Tibial artery (tissue), 4 donors: ENCODE results near the gene IRF2BPL.
A peak's percentile ranks its signal among the peaks of the same experiment; 100 is the strongest.

ENCODE experiments used
- DNase-seq, 2 donors: peaks; one replicate each; pipeline ENCODE4 v3.0.0-alpha.2; 2019
- H3K27ac ChIP-seq, 2 donors: fragments of 200-600 bp; sonication (generic) in 1 of 2; 1 replicate in 1 of 2; 2 replicates in 1 of 2; pipeline ENCODE4 v1.5.1; 2018 to 2019; ENCODE audit warnings: mild to moderate bottlenecking in 1 of 2
- H3K27me3 ChIP-seq, 2 donors: fragments of 200-600 bp; sonication (generic) in 1 of 2; one replicate each; pipeline versions ENCODE4 v1.5.1 to v1.6.0; 2016 to 2019
- H3K36me3 ChIP-seq, 3 donors: fragments of 200-600 bp; sonication (generic) in 2 of 3; one replicate each; pipeline ENCODE4 v1.5.1; 2016 to 2019; ENCODE audit warnings: mild to moderate bottlenecking in 2 of 3
- H3K4me1 ChIP-seq, 4 donors: fragments of 200-600 bp; sonication (generic) in 2 of 4; 1 replicate in 3 of 4; 2 replicates in 1 of 4; pipeline ENCODE4 v1.5.1; 2016 to 2019
- H3K4me3 ChIP-seq, 2 donors: fragments of 200-600 bp; sonication (generic) in 1 of 2; 1 replicate in 1 of 2; 2 replicates in 1 of 2; pipeline ENCODE4 v1.5.1; 2018 to 2019; ENCODE audit warnings: mild to moderate bottlenecking in 2 of 2
- H3K9me3 ChIP-seq, 3 donors: fragments of 200-600 bp; sonication (generic) in 1 of 3; one replicate each; pipeline ENCODE4 v1.5.1; 2016 to 2019
- CTCF ChIP-seq, 2 experiments: fragments of 200-600 bp in 1 of 2; fragments of 450-650 bp in 1 of 2; IDR thresholded peaks; one replicate each; pipeline ENCODE4 v1.5.1; 2017 to 2019; ENCODE audit warnings: antibody characterized with exemption in 2 of 2, mild to moderate bottlenecking in 1 of 2, moderate library complexity in 1 of 2
- intact Hi-C: fragments of 100-400 bp; cut with DNase I; formaldehyde crosslinking; loops from one replicate; pipeline ENCODE4 v1.15.0; 2023; ENCODE audit warnings: low total_unique reads

The IRF2BPL gene

GRCh38 chr14:77002335-77002734 lies 26.2 kb downstream of the IRF2BPL start:
- Histone ChIP-seq H3K4me3 (no peak overlapping the region), H3K9me3 (no peaks in the 10 kb centered on the region), H3K27ac (no peak overlapping the region), H3K27me3 (no peaks in the 10 kb centered on the region), H3K4me1 (peaks cover 0 to 47% (median 35%) of the 10 kb centered on the region in 4 donors), H3K36me3 (no peaks in the 10 kb centered on the region)
- intact Hi-C loops: no loop called here
- TF ChIP-seq CTCF (IDR thresholded peaks at IDR 0.05): no peak
- no peak for DNase-seq

GRCh38 chr14:77000340-77001270 lies 27.9 kb downstream of the IRF2BPL start:
- intact Hi-C loops: no loop called here
- Histone ChIP-seq H3K27me3 (no peaks in the 10 kb centered on the region), H3K36me3 (no peaks in the 10 kb centered on the region), H3K27ac (peak overlapping the region; percentile 34 to 54), H3K4me1 (peaks cover 0 to 32% (median 21%) of the 10 kb centered on the region in 4 donors), H3K4me3 (peak overlapping the region; percentile 29 to 38), H3K9me3 (no peaks in the 10 kb centered on the region)
- no peak for TF ChIP-seq CTCF (IDR thresholded peaks at IDR 0.05)
- peak; percentile 35 to 80 for DNase-seq

- Histone ChIP-seq H3K4me3 (no peak overlapping the region), H3K27me3 (no peaks in the 10 kb centered on the region)
- no peak for DNase-seq
Measured at GRCh38 chr14:76998910-76999309, 29.6 kb downstream of the IRF2BPL start.

GRCh38 chr14:76997257-76997970 lies 31.1 kb downstream of the IRF2BPL start:
- Histone ChIP-seq H3K36me3 (no peaks in the 10 kb centered on the region), H3K27ac (no peak overlapping the region), H3K9me3 (no peaks in the 10 kb centered on the region), H3K27me3 (no peaks in the 10 kb centered on the region), H3K4me3 (no peak overlapping the region), H3K4me1 (peaks cover 0 to 22% (median 11%) of the 10 kb centered on the region in 4 donors)
- intact Hi-C loops: no loop called here
- no peak for DNase-seq
- no peak for TF ChIP-seq CTCF (IDR thresholded peaks at IDR 0.05)

More at GRCh38 chr14:76998910-76999309, 29.6 kb downstream of the IRF2BPL start:
- no peak overlapping the region for H3K27ac ChIP-seq
- H3K9me3 ChIP-seq: no peaks in the 10 kb centered on the region
- peaks cover 0 to 22% (median 13%) of the 10 kb centered on the region in 4 donors for H3K4me1 ChIP-seq
- intact Hi-C loops: no loop called here
- no peaks in the 10 kb centered on the region for H3K36me3 ChIP-seq
- no peak for TF ChIP-seq CTCF (IDR thresholded peaks at IDR 0.05)

GRCh38 chr14:76996563-76997146 lies 31.9 kb downstream of the IRF2BPL start:
- Histone ChIP-seq H3K27ac (no peak overlapping the region), H3K9me3 (no peaks in the 10 kb centered on the region), H3K4me1 (peaks cover 0 to 22% (median 11%) of the 10 kb centered on the region in 4 donors), H3K27me3 (no peaks in the 10 kb centered on the region), H3K4me3 (no peak overlapping the region), H3K36me3 (no peaks in the 10 kb centered on the region)
- no peak for TF ChIP-seq CTCF (IDR thresholded peaks at IDR 0.05)
- intact Hi-C loops: no loop called here
- DNase-seq: no peak
